HG02885 (cell line): Measurements from ENCODE around the gene NUP153.

ENCODE experiments used
- ATAC-seq: cut with Tn5 transposase; IDR thresholded peaks from one replicate; pipeline ENCODE4 v1.9.1; 2021; ENCODE audit warnings: mild to moderate bottlenecking; ENCODE audit not compliant: unreplicated experiment, poor library complexity

Gene NUP153

GRCh38 chr6:17577059-17577458 lies 129.7 kb downstream of the NUP153 start:
- no peak for ATAC-seq

DNA sequence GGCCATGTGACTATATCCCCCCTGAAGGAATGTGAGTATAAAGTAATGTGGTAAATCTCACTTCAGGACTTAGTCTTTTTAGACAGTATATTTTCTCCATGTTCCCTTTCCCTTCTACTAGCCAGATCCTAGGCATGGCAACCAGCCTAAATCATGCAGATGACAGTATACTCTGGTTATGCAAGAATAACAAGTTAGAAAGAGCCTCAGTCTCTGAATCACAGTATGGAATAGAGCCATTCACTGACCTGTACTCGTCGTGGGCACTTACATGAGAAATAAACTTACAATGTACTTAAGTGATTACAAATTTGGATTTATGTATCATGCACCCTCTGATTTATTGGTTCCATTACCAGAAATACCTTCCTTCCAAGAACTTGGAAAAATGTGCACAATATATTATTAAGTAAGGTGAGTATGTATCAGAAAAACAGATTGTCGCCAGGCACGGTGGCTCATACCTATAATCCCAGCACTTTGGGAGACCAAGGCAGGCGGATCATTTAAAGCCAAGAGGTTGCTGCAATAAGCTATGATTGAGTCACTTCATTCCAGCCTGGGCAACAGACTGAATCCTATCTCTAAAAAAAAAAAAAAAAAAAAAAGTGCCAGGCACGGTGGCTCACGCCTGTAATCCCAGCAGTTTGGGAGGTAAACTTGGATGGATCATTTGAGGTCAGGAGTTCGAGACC lies 131.7 kb downstream of the NUP153 start:
- ATAC-seq: no peak

DNA sequence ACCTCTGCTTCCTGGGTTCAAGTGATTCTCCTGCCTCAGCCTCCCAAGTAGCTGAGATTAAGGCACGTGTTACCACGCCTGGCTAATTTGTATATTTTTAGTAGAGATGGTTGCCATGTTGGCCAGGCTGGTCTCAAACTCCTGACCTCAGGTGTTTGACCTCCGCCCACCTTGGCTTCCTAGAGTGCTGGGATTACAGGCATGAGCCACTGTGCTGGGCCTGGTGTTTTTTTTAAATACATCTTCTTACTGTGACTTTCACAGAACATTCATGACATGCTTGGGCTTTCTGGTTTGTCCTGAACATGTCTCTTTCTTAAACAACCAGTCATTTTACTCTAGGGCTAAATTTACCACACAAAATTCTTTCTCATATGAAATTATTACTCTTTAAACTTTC lies 141.3 kb downstream of the NUP153 start:
- no peak for ATAC-seq
